A549 (cell line): ENCODE data around the gene ADGRG3.

Experiments used
- CEBPB ChIP-seq, 2 experiments: fragments of >200 bp in 1 of 2; sonication (Bioruptor Twin) in 1 of 2; formaldehyde crosslinking in 1 of 2; IDR thresholded peaks; 2 replicates each; pipeline ENCODE4 v1.6.1; 2012 to 2016
- E2F6 ChIP-seq: IDR thresholded peaks from 2 replicates; pipeline ENCODE4 v1.6.1; 2012; ENCODE audit warnings: low read depth, borderline replicate concordance
- KDM1A ChIP-seq: fragments of 200-600 bp; sonication (generic); IDR thresholded peaks from 2 replicates; pipeline ENCODE4 v1.6.1; 2016; ENCODE audit warnings: low read depth, mild to moderate bottlenecking

DNA sequence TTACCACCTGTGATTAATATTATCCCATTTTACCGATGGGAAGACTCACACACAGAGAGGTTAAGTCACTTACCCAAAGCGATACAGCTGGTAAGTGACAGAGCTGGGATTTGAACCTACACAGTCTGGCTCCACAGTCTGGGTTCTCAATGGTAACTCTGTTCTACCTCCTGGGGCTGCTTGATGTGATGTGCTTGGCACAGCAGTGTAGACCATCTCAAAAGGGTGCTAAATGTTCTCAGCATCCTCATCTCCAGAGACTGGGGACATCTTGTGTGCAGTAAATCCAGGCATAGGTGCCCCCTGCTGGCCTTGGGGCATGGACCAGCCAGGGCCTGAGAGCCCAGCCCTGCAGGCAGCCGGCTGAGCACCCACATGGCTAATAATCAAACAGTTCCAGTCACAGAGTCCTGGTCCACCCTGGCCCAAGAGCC is 52.1 kb downstream of the ADGRG3 start:
- TF ChIP-seq E2F6 (no peak), KDM1A (0 out of 2 replicates have a peak, but pooled peaks have one; percentile 26), CEBPB (IDR thresholded peaks at IDR 0.05) (no peak)
